ENCODE data around the gene COL5A3.

DNA sequence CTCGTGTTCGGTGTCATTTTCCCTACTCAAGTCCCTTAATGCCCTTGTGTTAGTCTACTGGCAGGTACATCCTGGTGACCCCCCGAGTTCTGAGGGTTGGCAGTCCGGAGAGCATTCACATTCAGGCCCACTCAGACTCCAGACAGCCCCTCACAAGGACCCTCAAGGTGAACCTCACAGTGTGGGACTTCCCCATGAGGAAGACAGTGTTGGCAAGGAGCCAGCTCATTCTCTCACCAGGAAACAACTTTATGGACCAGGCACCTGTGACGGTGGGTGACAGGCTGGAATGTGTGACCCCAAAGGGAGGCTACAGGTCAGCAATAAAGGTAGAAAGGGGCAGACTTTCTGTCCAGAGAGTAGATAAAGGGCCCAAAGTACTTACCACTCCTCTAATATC, 27.5 kb upstream of the COL5A3 start:
- TF ChIP-seq, protein P1, sequence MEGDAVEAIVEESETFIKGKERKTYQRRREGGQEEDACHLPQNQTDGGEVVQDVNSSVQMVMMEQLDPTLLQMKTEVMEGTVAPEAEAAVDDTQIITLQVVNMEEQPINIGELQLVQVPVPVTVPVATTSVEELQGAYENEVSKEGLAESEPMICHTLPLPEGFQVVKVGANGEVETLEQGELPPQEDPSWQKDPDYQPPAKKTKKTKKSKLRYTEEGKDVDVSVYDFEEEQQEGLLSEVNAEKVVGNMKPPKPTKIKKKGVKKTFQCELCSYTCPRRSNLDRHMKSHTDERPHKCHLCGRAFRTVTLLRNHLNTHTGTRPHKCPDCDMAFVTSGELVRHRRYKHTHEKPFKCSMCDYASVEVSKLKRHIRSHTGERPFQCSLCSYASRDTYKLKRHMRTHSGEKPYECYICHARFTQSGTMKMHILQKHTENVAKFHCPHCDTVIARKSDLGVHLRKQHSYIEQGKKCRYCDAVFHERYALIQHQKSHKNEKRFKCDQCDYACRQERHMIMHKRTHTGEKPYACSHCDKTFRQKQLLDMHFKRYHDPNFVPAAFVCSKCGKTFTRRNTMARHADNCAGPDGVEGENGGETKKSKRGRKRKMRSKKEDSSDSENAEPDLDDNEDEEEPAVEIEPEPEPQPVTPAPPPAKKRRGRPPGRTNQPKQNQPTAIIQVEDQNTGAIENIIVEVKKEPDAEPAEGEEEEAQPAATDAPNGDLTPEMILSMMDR (conservative IDR thresholded peaks at IDR 0.05; ENCODE audit: low read depth, low read length): no peak
- TF ChIP-seq EZH2 (IDR thresholded peaks at IDR 0.05; ENCODE audit: low read length, unreplicated experiment) (no peak), EZH2phosphoT487 (IDR thresholded peaks at IDR 0.05; ENCODE audit: borderline replicate concordance, low read length) (no peak)
